ENCODE data around the gene UNC13A.

The UNC13A gene

DNA sequence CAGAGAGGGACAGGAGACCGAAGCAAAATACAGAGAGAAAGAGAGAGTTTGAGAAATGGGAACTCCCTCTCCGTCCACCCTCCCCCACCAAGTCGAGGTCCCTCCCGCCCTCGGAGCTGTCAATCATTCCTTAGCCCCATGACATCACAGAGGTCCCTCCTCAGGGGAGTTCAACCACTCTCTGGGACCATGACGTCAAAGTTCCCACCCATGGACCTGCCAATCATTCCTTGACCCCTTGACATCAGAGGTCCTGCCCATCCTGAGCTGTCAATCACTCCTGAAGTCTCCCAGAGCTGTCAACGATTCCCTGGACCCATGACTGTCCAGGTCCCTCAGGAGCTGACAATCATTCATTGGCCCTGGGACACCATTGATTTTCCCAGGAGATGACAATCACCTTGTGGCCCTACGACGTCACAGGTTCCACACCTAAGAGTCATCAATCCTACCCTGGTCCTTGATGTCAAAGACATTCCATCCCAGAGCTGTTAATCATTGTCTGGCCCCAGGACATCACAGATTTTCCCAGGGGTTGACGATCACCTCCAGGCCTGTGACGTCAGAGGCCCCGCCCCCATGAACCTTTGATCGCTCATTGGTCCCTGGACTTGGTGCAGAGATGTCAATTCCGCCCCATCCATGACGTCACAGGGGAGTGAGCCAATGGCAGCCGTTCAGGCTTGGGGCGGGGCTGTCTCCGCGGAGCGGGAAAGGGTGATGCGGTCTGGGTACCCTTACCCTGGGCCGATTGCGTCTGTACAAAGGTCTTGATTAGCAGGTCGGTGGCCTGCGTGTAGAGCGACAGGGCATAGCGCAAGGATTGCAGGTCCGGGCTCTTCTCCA is 71.0 kb downstream of the UNC13A start:
- Histone ChIP-seq H3K27me3 (peaks cover 0 to 61% of the 10 kb centered on the region in 2 donors), H3K4me1 (peaks cover 0 to 11% (median 6%) of the 10 kb centered on the region in 4 donors), H3K9me3 (peaks cover 0 to 12% (median 10%) of the 10 kb centered on the region in 3 donors), H3K36me3 (peaks cover 0 to 5% (median 0%) of the 10 kb centered on the region in 3 donors), H3K27ac (no peak overlapping the region), H3K4me3 (peak overlapping the region in 1 of 2 donors; percentile 19)
- DNase-seq: no peak
- intact Hi-C loops (cut with DNase I; ENCODE audit: low total_unique reads): no loop called here
- TF ChIP-seq, protein P1, sequence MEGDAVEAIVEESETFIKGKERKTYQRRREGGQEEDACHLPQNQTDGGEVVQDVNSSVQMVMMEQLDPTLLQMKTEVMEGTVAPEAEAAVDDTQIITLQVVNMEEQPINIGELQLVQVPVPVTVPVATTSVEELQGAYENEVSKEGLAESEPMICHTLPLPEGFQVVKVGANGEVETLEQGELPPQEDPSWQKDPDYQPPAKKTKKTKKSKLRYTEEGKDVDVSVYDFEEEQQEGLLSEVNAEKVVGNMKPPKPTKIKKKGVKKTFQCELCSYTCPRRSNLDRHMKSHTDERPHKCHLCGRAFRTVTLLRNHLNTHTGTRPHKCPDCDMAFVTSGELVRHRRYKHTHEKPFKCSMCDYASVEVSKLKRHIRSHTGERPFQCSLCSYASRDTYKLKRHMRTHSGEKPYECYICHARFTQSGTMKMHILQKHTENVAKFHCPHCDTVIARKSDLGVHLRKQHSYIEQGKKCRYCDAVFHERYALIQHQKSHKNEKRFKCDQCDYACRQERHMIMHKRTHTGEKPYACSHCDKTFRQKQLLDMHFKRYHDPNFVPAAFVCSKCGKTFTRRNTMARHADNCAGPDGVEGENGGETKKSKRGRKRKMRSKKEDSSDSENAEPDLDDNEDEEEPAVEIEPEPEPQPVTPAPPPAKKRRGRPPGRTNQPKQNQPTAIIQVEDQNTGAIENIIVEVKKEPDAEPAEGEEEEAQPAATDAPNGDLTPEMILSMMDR (IDR thresholded peaks at IDR 0.05): no peak

DNA sequence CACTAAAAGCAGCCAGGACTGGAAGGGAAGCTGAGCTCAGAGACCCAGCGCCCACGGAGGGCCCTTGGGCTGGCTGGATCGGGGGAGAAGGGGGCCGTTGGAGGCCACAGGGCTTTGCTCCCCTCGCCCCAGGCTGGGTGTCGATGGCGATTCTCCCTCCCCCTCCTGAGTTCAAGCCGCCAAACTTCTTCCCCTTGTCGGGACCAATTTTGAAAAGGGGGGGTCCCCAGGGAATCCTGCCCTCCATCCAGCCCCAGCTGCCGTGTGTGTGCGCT is 71.5 kb downstream of the UNC13A start:
- H3K27me3 ChIP-seq: peaks cover 0 to 66% of the 10 kb centered on the region in 2 donors
- H3K27ac ChIP-seq: no peak overlapping the region
- H3K4me3 ChIP-seq: peak overlapping the region in 1 of 2 donors; percentile 19
- DNase-seq: no peak
- intact Hi-C loops (cut with DNase I; ENCODE audit: low total_unique reads): no loop called here
- TF ChIP-seq, protein P1 (IDR thresholded peaks at IDR 0.05): no peak
- H3K36me3 ChIP-seq: peaks cover 0 to 1% (median 0%) of the 10 kb centered on the region in 3 donors
- H3K9me3 ChIP-seq: peaks cover 0 to 6% (median 4%) of the 10 kb centered on the region in 3 donors
- H3K4me1 ChIP-seq: peaks cover 0 to 11% (median 6%) of the 10 kb centered on the region in 4 donors

DNA sequence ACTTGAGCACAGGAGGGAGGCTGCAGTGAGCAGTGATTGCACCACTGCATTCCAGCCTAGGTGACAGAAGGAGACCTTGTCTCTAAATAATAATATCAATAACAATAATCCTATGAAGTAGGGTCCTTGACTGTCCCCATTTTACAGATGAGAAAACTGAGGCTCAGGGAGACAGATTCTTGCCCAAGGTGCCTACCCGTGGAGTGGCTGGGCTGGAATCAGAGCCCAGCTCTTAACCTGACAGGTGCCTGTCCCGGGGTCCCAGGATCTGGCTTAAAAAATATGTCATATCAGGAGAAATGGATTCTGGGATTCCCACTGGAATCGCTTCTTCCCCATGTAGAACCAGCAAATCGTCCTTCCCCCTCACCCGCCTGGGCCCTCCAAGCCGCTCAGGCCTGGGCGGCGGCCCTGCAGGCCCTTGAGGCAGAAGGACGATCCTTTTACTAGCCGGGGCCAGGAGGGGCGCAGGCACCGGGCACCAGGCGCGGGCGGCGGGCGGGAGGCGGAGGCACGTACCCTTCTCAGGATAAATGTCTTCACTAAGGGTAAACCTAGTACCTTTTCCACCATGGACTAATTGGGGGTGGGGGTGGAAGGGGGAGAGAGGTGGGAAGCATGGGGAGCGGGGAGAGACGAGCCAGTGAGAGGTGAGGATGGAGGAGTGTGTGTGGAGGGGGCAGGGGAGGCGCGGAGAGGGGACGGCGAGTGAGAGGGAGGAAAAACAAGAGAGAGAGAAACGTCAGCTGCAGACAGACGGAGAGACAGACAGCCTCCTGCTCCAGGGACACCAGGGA is 72.1 kb downstream of the UNC13A start:
- H3K4me1 ChIP-seq: peaks cover 0 to 11% (median 6%) of the 10 kb centered on the region in 4 donors
- peaks cover 0 to 67% of the 10 kb centered on the region in 2 donors for H3K27me3 ChIP-seq
- H3K4me3 ChIP-seq: peak overlapping the region in 1 of 2 donors; percentile 19
- no peak overlapping the region for H3K27ac ChIP-seq
- H3K36me3 ChIP-seq: no peaks in the 10 kb centered on the region
- DNase-seq: no peak
- TF ChIP-seq, protein P1 (IDR thresholded peaks at IDR 0.05): no peak
- intact Hi-C loops (cut with DNase I; ENCODE audit: low total_unique reads): no loop called here
- H3K9me3 ChIP-seq: peaks cover 0 to under 1% (median 0%) of the 10 kb centered on the region in 3 donors

DNA sequence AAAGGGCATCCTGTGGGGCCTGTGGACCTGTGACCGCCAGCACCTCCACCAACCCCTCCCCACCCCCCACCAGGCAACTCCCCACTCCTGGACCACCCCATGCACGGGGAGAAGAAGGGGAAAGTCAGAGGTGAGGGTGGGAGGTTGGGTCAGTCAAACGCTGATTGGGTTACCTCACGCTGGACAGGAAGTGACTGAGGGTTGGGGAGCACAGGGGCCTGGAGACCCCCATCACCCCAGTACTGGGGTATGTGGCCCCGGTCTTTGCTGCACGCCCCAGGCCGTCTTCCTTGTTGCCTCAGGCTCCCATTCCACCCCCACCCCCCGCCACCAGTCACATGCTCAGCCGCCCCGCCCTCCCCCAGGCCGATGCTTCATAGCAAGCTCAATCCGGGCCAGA is 73.7 kb downstream of the UNC13A start:
- no peak overlapping the region for H3K4me3 ChIP-seq
- TF ChIP-seq, protein P1 (IDR thresholded peaks at IDR 0.05): no peak
- peaks cover 0 to 59% of the 10 kb centered on the region in 2 donors for H3K27me3 ChIP-seq
- no peaks in the 10 kb centered on the region for H3K36me3 ChIP-seq
- intact Hi-C loops (cut with DNase I; ENCODE audit: low total_unique reads): no loop called here
- no peaks in the 10 kb centered on the region for H3K9me3 ChIP-seq
- H3K4me1 ChIP-seq: peaks cover 0 to 11% (median 6%) of the 10 kb centered on the region in 4 donors
- DNase-seq: no peak
- H3K27ac ChIP-seq: no peak overlapping the region

DNA sequence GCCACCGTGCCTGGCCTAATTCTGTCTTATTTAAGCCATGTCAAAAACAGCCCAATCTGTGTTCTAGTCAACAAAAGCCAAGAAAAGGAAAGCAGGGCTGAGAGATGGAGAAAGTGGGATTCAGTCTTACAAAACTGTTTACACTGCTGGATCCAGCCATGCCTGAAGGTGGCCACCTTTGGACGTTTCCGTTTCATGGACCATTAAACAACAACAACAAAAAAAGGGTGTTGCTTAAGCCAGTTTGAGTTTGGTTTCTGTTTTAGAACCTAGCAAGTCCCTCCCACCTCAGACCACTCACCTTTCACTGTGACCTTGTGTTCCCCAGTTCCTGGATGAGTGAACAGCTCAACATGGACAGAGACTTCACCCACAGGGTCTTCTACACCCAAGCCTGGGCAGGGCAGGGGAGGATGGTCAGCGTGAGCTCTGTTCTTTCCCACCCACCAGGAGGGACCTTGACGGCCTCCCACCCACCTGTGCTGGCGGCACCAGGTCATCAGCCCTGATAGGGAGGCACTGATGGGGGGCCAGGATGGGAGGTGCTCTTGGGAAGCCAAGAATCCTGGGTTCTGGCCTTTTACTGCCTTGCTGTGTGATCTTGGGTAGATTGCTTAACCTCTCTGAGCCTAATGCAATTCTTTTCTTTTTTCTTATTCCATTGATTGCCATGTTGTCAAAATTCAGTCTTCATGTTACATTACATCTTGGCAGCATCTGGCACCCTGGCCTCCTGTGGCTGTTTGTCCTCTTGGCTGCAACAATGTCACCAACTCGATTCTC is 76.5 kb downstream of the UNC13A start:
- peaks cover 0 to 46% of the 10 kb centered on the region in 2 donors for H3K27me3 ChIP-seq
- no peaks in the 10 kb centered on the region for H3K36me3 ChIP-seq
- TF ChIP-seq, protein P1 (IDR thresholded peaks at IDR 0.05): no peak
- intact Hi-C loops (cut with DNase I; ENCODE audit: low total_unique reads): no loop called here
- no peaks in the 10 kb centered on the region for H3K9me3 ChIP-seq
- peaks cover 0 to 11% (median 5%) of the 10 kb centered on the region in 4 donors for H3K4me1 ChIP-seq
- no peak for DNase-seq
- H3K27ac ChIP-seq: no peak overlapping the region
- H3K4me3 ChIP-seq: no peak overlapping the region

All from tibial artery (tissue), 4 donors.